Measurements from ENCODE around the gene RASL11A.

DNA sequence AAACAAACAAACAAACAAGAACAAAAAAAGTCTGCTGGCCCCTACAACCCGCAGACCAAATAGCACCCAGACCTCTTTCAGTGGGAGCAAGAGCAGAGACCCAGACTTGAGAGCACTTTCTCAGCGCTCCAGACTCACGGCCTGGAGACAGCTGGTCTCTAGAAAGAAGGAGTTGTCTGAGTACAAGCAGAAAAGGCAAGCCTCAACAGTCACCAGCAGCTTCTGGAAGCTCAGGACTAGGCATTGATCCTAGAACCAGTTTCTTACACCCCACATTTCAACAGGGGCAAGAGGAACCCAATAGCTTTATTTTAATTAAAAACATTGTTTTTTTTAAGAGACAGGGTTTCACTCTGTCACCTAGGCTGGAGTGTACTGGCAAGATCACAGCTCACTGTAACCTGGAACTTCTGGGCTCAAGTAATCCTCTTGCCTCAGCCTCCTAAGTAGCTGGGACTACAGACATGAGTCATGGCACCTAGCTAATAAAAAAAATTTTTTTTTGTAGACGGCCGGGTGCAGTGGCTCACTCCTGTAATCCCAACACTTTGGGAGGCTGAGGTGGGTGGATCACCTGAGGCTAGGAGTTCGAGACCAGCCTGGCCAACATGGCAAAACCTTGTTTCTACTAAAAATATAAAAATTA is 30.4 kb downstream of the RASL11A start:
- TF ChIP-seq, protein P1, sequence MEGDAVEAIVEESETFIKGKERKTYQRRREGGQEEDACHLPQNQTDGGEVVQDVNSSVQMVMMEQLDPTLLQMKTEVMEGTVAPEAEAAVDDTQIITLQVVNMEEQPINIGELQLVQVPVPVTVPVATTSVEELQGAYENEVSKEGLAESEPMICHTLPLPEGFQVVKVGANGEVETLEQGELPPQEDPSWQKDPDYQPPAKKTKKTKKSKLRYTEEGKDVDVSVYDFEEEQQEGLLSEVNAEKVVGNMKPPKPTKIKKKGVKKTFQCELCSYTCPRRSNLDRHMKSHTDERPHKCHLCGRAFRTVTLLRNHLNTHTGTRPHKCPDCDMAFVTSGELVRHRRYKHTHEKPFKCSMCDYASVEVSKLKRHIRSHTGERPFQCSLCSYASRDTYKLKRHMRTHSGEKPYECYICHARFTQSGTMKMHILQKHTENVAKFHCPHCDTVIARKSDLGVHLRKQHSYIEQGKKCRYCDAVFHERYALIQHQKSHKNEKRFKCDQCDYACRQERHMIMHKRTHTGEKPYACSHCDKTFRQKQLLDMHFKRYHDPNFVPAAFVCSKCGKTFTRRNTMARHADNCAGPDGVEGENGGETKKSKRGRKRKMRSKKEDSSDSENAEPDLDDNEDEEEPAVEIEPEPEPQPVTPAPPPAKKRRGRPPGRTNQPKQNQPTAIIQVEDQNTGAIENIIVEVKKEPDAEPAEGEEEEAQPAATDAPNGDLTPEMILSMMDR (IDR thresholded peaks at IDR 0.05) = no peak
- no peak for TF ChIP-seq POLR2A (IDR thresholded peaks at IDR 0.05)

Data from heart left ventricle (tissue), 13 donors.